HG03439 (cell line): ENCODE measurements around the gene MUC2.

Experiments used
- ATAC-seq: cut with Tn5 transposase; IDR thresholded peaks from one replicate; pipeline ENCODE4 v1.9.1; 2021; ENCODE audit warnings: mild to moderate bottlenecking, moderate library complexity; ENCODE audit not compliant: unreplicated experiment

Gene MUC2

GRCh38 chr11:1050581-1051355, 23.9 kb upstream of the MUC2 start:
- ATAC-seq = peak; percentile 66

GRCh38 chr11:1051356-1052132, 23.1 kb upstream of the MUC2 start:
- ATAC-seq = no peak

GRCh38 chr11:1052133-1053011, 22.3 kb upstream of the MUC2 start:
- ATAC-seq = no peak

DNA sequence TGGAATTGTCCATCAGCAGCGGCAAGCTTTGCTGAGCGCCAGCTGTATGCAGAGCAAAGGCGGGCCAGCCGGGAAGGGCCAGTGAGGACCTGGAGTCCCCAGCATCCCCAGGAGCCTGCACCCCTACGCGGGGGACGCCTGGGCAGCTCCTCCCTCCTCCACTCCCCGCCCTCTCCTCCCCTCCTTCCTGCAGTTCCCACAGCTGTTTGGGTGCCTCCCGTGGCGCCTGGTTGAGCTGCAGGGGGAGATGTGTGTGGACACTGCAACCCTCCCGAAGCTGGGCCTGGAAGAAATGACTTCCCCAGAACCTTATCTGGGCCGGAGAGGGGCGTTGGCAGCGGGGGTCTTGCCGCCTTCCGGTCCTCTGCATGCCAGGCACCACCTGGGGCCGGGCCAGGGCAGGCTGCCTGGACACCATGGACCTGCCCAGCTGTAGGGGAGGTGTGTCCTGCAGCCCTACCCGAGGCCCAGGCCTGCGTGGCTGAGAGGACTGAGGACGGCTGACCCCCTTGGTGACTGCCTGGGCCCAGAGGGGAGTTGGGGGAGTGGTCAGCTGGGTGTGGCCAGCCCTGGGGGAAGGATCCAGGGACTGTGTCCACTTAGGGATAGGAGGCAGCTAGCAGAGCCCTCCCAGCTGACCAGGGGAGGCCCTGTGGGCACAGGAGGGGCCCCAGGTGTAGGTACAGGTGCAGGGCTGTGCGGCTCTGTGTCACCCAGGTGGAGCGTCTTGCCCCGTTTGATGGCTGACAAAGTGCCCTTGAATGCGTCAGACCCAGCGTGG, 21.4 kb upstream of the MUC2 start:
- no peak for ATAC-seq

DNA sequence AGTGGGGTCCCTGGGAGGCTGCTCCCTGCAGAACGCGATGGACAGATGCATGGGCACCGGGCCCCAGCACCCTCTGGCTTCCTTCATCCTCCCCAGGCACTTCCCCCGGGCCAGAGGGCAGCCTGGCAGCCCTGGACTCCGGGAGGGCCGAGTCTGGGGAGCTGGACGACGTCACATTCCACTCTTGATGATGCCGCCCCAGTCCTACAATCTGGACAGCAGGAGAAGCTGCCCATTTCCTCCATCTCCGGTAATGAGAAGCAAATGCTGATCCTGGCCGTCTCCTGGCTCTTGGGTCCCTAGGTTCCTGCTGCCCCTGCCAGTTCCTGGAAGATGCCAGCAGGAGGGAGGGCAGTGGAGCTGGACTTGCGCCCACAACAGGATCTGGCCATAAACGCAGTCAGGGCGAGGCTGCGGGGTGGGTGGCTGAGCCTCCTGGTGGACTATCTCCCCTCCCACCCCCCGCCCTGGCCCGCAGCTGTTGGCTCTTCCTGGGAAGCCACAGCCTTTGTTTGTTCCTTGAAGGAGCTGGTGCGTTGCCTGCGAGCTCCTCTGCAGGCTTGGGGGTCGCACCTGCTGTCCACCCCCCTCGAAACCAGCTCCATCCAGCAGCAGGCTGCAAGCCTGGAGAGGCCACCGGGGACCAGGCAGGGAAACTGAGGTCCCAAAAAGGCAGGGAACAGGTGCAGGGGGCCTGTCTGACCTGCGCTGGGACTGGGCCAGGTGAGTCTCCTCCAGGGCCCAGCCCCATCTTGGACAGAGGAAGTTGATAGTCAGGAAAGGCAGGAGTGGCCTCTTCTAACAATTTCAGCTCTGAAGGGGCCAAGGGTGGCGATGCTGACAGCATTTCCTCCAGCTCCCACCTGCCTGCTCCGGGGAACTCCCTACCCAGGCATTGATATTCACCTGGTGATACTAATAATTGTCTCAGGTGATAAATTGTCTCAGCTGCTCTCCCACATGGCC, 20.2 kb upstream of the MUC2 start:
- no peak for ATAC-seq

GRCh38 chr11:1055109-1055703, 19.5 kb upstream of the MUC2 start:
- ATAC-seq = no peak

DNA sequence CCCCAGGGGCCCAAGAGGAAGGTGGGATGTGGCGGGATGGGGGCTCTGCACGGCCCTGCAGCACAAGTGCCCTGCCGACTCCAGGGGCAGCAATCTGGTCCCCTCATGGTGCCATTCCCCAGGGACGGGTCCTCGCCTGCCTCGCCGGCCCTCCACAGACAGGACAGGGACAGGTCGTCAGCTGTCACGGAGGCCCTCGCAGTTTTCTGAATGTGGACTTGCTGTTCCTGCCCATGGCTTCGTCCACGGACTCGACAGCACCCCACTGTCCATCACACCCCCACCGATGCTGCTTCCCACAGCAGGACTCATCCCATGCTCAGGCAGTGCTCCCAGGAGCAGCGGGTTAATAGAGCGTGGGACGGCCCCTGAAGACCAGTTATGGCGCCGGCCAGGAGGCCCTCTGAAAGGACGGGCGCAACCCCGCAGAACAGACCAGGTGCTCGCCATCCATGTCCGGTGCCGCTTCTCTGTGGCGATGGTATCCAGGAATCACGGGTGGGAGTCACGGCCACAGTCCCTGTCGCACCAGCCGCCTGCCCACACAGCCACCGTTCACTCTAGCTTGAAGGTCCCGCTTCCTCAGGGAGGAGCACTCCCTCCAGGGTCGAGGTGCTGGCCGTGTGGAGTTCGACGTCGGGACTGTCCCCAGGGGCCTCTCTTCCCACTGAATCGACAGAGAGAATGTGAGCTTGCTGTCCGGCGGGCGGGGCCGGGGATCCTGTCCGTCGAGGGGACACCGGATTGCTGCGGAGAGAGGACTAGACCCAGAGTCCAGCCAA, 18.5 kb upstream of the MUC2 start:
- no peak for ATAC-seq

DNA sequence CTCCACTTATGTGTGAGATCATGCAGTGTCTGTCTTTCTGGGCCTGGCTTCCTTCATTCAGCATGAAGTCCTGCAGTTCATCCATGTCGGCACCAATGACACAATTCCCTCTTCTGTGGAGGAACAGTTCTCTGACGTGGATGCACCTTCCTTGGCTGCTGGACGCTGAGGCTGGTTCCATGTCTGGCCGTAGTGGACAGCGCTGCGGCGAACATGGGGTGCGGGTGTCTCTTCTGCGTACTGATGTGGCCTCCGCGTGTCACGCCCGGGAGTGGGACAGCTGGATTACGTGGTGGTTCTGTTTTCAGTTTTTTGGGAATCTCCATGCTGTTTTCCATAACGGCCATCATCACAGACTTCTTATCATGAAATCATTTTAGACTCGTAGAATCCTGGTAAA, 16.9 kb upstream of the MUC2 start:
- no peak for ATAC-seq

DNA sequence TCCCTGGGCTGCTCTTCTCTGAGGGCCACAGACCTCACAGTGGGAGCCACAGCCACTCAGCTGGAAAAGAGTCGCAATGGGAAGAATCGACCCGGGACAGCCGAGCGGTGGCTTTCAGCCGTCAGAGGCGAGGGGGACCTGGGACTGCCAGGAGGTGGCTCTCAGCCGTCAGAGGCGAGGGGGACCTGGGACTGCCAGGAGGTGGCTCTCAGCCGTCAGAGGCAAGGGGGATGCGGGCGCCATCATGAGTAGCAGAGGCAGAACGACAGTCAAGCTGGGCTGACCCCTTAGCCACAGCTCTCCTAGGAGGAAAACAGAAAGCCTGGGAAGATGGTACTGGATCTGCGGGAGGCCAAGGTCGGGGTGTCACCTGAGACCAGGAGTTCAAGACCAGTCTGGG, 14.9 kb upstream of the MUC2 start:
- ATAC-seq = no peak

DNA sequence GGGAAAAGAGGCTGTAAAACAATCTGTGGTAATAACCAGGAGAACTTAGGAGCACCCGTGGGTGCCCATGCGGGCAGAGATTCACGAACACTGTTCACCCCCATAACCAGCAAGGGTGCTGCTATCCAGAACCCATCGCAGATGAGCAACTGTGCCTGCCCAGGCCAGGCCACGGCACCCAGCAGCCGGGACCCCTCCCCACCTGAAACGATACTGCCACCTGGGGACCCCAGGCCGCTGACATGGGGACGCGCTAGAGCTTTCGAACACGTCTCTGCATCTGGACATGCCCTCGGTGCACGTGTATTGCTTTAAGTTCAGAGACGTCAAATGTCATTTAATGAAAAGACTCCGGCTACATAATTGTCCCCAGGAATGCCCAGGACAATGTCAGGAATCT, 14.3 kb upstream of the MUC2 start:
- no peak for ATAC-seq

DNA sequence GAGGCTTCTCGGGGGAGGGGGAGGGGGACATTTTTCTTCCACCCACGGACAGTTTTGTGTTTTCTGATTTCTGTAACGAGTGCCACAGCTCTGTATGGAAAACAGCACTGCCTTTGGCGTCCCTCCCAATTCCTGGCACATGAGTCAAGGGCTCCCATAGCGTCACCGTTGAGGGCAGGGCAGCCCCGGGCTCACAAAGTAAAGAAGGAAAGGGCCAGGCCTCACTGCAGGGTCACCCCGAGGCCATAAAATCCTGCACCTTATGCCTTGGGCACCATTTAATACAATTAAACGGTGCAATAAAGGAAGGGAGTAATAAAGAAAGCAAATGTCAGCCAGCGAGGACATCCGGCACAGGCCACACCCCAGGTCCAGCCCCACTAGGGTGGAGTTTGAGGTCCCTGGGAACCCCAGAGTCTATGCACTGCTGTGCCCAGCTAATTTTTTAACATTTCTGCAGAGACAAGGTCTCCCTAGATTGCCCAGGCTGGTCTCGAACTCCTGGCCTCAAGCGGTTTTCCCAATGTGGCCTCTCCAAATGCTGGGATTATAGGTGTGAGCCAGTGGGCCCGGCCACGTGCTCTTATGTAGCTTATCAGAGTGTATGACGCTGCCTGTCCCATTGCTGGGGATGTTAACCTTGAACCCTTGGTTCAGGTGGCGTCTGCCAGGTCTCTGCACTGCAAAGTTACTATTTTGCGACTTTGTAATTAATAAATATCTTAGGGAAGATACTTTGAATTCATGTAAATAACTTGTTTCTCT, 13.6 kb upstream of the MUC2 start:
- ATAC-seq = no peak

- no peak for ATAC-seq
These were observed 12.4 kb upstream of the MUC2 start for GRCh38 chr11:1062075-1062820.

- ATAC-seq = no peak
These were observed 10.5 kb upstream of the MUC2 start for GRCh38 chr11:1064167-1064566.

DNA sequence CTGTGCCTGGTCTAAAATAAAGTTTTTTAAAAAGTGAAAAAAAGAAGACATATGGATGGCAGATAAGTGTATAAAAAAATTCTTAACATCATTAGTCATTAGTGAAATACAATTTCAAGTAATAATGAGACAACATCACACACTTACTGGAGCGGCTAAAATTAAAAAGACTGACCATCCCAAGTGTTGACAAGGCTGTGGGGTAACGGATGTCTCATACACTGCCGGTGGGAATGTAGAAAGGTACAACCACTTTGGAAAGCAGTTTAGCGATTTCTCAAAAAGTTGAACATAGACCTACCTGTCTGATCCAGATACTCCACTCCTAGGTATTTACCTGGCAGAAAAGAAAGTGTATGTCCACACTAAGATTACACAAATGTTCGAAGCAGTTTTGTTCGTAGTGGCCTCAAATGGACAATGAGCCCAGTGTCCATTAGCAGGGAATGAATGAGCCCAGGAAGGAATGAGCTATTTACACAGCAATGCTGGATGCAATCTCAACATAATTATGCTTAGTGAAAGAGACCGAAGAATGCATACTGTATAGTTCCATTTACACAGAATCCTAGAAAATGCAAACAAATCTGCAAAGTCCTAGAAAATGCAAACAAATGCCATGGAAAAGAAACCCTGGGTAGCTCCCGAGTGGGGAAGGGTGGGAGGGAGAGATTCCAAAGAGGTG, 6.7 kb upstream of the MUC2 start:
- ATAC-seq = no peak

DNA sequence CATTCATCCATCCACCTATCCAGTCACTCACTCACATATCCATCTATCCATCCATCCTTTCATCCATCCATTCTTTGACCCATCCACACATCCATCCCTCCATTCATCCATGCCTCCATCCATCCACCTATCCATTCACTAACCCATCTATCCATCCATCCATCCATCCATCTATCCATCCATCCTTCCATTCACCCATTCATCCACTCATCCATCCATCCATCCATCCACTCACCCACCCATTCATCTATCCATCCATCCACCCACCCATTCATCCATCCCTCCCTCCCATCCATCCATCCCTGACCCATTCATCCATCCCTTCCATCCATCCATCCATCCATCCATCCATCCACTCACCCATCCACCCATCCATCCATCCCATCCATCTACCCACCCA, 4.9 kb upstream of the MUC2 start:
- ATAC-seq = no peak
